ENCODE data around the gene FAM170B.
A peak's percentile ranks its signal among the peaks of the same experiment; 100 is the strongest.

FAM170B gene

DNA sequence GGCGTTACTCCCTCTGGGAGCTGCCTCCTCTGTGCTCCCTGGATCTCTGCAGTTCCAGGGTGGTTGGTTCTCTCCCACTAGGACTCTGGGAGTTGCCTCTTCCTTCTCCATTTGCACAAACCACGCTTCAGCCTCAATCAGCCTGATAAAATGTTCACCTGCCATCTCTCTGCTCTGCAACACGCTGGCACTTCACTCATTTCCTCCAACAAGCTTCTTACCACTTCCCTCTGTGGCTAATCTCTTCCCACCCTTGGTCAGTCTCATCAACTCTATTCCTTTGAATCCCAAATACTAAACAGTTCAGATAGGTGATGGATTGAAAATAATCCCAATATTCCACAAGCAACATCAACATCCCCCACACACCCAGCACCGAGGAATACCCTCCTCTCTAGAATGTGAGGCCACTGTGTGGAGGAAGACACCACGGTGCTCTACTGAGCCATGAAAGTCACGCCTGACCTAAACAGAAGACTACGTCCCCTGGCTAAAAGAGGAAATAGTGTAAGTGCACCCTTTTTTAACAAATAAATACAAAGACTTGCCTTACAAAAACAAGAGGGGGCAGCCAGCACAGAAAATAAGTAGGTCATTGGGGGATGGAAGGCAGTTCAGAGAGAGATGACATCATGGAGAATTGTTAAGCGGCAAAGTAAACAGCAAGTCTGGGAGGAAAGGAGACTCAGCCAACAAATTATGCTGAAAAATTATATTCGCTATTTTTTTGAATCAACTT lies 1.9 kb upstream of the FAM170B start:
- 48% methylated on average over 4 of the region's 9 CpGs for WGBS (ENCODE audit: insufficient coverage)
- no peaks in the 10 kb centered on the region for H3K27me3 ChIP-seq (replicated peaks in 2 of 5; ENCODE audit: control insufficient read depth in 4 of 5, insufficient read depth in 5 of 5, low read length in 4 of 5)
- ChIA-PET CTCF (interaction anchor here (1.5 kb wide), 1 partner anchor 10 kb away, joined by 5 read pairs; no protein-coding TSS in a partner anchor), POLR2A (no interaction called here)
- no peaks in the 10 kb centered on the region for H3K36me3 ChIP-seq (ENCODE audit: control insufficient read depth in 4 of 4, insufficient read depth in 4 of 4, low read length in 3 of 4)
- peaks cover 0 to 26% (median 3%) of the 10 kb centered on the region in 4 experiments for H3K4me1 ChIP-seq (ENCODE audit: control extremely low read depth in 1 of 4, control insufficient read depth in 4 of 4, insufficient read depth in 4 of 4, low read length in 3 of 4)
- H3K27ac ChIP-seq (ENCODE audit: insufficient read depth in 1 of 2, low read depth in 1 of 2, low read length in 2 of 2, poor library complexity in 1 of 2, severe bottlenecking in 2 of 2): no peak overlapping the region
- H3K4me3 ChIP-seq (ENCODE audit: control insufficient read depth in 1 of 7, extremely low read depth in 1 of 7, insufficient read depth in 4 of 7, low read depth in 2 of 7, low read length in 6 of 7): no peak overlapping the region
- H3K9me3 ChIP-seq (ENCODE audit: control extremely low read depth in 1 of 5, control insufficient read depth in 4 of 5, insufficient read depth in 2 of 5, low read depth in 1 of 5, low read length in 4 of 5): peaks cover 0 to 6% (median 0%) of the 10 kb centered on the region in 5 experiments
- DNase-seq: peak in 1 of 3 donors; percentile 33

DNA sequence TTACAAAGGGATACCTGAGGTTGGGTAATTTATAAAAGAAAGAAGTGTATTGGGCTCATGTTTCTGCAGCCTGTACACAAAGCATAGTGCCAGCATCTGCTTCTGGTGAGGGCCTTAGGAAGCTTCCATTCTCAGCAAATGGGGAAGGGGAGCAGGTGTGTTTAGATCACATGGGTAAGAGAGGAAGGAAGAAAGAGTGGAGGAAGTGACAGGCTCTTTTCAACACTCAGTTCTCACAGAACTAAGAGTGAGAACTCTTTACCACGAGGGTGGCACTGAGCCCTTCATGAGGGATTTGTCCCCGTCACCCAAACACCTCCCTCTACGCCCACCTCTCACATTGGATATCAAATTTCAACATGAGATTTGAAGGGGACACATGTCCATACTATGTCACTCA lies 506 bp upstream of the FAM170B start:
- DNase-seq: peak in 1 of 3 donors; percentile 23
- Histone ChIP-seq H3K27me3 (replicated peaks in 2 of 5; ENCODE audit: control insufficient read depth in 4 of 5, insufficient read depth in 5 of 5, low read length in 4 of 5) (no peaks in the 10 kb centered on the region), H3K4me3 (ENCODE audit: control insufficient read depth in 1 of 7, extremely low read depth in 1 of 7, insufficient read depth in 4 of 7, low read depth in 2 of 7, low read length in 6 of 7) (no peak overlapping the region), H3K36me3 (ENCODE audit: control insufficient read depth in 4 of 4, insufficient read depth in 4 of 4, low read length in 3 of 4) (no peaks in the 10 kb centered on the region), H3K4me1 (ENCODE audit: control extremely low read depth in 1 of 4, control insufficient read depth in 4 of 4, insufficient read depth in 4 of 4, low read length in 3 of 4) (peaks cover 0 to 25% (median 3%) of the 10 kb centered on the region in 4 experiments), H3K27ac (ENCODE audit: insufficient read depth in 1 of 2, low read depth in 1 of 2, low read length in 2 of 2, poor library complexity in 1 of 2, severe bottlenecking in 2 of 2) (no peak overlapping the region), H3K9me3 (ENCODE audit: control extremely low read depth in 1 of 5, control insufficient read depth in 4 of 5, insufficient read depth in 2 of 5, low read depth in 1 of 5, low read length in 4 of 5) (peaks cover 0 to 6% (median 0%) of the 10 kb centered on the region in 5 experiments)
- POLR2A ChIA-PET: no interaction called here
- 67% methylated on average over 3 of the region's 3 CpGs for WGBS (ENCODE audit: insufficient coverage)
- CTCF ChIA-PET: no interaction called here

DNA sequence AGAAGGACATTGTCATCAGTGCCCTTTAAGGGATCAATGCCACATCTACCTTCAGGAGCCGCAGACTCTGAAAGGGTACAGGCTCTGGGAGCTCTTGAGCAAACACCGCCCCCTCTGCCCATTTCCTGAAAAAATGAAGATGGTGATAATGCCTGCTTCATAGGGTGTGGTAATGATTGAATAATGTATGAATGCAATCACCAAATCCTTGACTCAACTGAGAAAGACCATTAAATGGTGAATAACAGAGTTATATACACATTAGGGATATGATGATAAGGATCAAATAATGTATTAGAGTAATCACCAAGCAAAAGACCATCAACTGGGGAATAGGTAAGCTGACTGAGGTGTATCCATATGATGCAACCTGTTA lies 1.5 kb downstream of the FAM170B start:
- H3K27ac ChIP-seq (ENCODE audit: insufficient read depth in 1 of 2, low read depth in 1 of 2, low read length in 2 of 2, poor library complexity in 1 of 2, severe bottlenecking in 2 of 2): no peak overlapping the region
- no CpG with 5 or more reads among the region's 2 CpGs for WGBS (ENCODE audit: insufficient coverage)
- no peak overlapping the region for H3K4me3 ChIP-seq (ENCODE audit: control insufficient read depth in 1 of 7, extremely low read depth in 1 of 7, insufficient read depth in 4 of 7, low read depth in 2 of 7, low read length in 6 of 7)
- CTCF ChIA-PET: no interaction called here
- POLR2A ChIA-PET: no interaction called here
- H3K27me3 ChIP-seq (replicated peaks in 2 of 5; ENCODE audit: control insufficient read depth in 4 of 5, insufficient read depth in 5 of 5, low read length in 4 of 5): peaks cover 0 to 2% (median 0%) of the 10 kb centered on the region in 5 experiments
- no peak for DNase-seq
- H3K36me3 ChIP-seq (ENCODE audit: control insufficient read depth in 4 of 4, insufficient read depth in 4 of 4, low read length in 3 of 4): no peaks in the 10 kb centered on the region
- H3K4me1 ChIP-seq (ENCODE audit: control extremely low read depth in 1 of 4, control insufficient read depth in 4 of 4, insufficient read depth in 4 of 4, low read length in 3 of 4): peaks cover 0 to 19% (median 3%) of the 10 kb centered on the region in 4 experiments
- peaks cover 0 to 6% (median 0%) of the 10 kb centered on the region in 5 experiments for H3K9me3 ChIP-seq (ENCODE audit: control extremely low read depth in 1 of 5, control insufficient read depth in 4 of 5, insufficient read depth in 2 of 5, low read depth in 1 of 5, low read length in 4 of 5)

DNA sequence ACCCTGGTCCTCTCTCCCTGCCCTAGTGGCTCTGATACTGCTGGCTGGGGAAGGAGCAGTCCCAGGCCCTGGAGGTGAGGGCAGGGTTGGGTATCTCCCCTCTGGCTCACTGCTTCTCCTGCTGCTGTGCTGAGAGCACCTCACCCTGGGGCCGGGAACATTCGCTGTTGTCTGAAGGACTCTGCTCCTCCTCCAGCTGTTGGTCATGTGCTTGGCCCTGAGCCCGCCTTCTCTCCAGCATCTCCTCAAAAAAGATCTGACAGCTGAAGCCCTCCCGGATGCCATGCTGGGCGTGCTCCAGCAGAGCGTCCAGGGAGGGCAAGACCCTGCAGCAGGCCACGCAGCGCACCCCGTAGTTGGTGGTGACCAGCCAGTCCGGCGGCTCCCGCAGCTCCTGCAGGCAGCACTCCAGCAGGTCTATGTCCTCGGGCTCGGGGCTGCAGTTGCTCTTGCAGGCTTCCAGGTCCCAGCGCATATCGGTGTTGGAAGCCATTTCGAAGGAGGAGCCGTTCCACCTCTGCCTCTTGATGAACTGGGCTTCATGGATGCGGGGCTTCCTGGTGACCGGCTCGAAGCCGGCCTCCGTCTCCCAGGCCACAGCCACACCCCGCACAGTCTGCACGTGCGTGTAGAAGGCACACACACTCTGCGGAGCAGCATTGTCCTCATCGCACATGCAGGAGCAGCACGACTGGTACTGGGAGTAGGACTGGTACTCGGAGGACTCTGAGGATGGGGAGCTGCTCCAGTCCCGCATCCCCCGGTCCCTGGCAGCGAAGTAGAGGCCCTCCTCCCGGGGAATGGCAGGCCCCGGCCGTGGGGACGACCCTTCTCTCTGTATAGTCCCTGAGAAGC lies 2.1 kb downstream of the FAM170B start:
- 98% methylated on average over 35 of the region's 37 CpGs for WGBS (ENCODE audit: insufficient coverage)
- Histone ChIP-seq H3K4me1 (ENCODE audit: control extremely low read depth in 1 of 4, control insufficient read depth in 4 of 4, insufficient read depth in 4 of 4, low read length in 3 of 4) (peaks cover 0 to 19% (median 3%) of the 10 kb centered on the region in 4 experiments), H3K27ac (ENCODE audit: insufficient read depth in 1 of 2, low read depth in 1 of 2, low read length in 2 of 2, poor library complexity in 1 of 2, severe bottlenecking in 2 of 2) (no peak overlapping the region), H3K36me3 (ENCODE audit: control insufficient read depth in 4 of 4, insufficient read depth in 4 of 4, low read length in 3 of 4) (no peaks in the 10 kb centered on the region), H3K4me3 (ENCODE audit: control insufficient read depth in 1 of 7, extremely low read depth in 1 of 7, insufficient read depth in 4 of 7, low read depth in 2 of 7, low read length in 6 of 7) (no peak overlapping the region), H3K9me3 (ENCODE audit: control extremely low read depth in 1 of 5, control insufficient read depth in 4 of 5, insufficient read depth in 2 of 5, low read depth in 1 of 5, low read length in 4 of 5) (peaks cover 0 to 4% (median 0%) of the 10 kb centered on the region in 5 experiments), H3K27me3 (replicated peaks in 2 of 5; ENCODE audit: control insufficient read depth in 4 of 5, insufficient read depth in 5 of 5, low read length in 4 of 5) (peaks cover 0 to 2% (median 0%) of the 10 kb centered on the region in 5 experiments)
- DNase-seq: no peak
- POLR2A ChIA-PET: no interaction called here
- CTCF ChIA-PET: no interaction called here

DNA sequence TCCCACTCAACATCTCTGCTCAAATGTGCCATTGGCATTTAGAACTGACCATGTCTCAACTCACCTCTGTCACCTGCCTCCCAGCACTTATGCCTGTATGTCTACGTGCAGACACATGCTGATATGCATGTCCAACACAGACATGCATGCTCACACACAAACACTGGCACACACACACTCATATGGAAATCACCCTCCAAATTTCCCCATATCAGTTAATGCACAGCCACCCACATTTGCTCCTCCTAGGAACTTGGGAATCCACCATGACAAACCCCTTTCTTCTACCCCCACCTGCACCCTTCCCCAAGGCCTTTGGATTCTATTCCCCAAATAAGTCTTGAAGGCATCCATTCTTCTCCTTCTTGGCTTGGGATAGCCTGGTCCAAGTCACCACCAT lies 4.4 kb downstream of the FAM170B start:
- ChIA-PET POLR2A (no interaction called here), CTCF (interaction anchor here (1.3 kb wide), 1 partner anchor 22 kb away, joined by 4 read pairs; no protein-coding TSS in a partner anchor)
- Histone ChIP-seq H3K36me3 (ENCODE audit: control insufficient read depth in 4 of 4, insufficient read depth in 4 of 4, low read length in 3 of 4) (no peaks in the 10 kb centered on the region), H3K9me3 (ENCODE audit: control extremely low read depth in 1 of 5, control insufficient read depth in 4 of 5, insufficient read depth in 2 of 5, low read depth in 1 of 5, low read length in 4 of 5) (no peaks in the 10 kb centered on the region), H3K27me3 (replicated peaks in 2 of 5; ENCODE audit: control insufficient read depth in 4 of 5, insufficient read depth in 5 of 5, low read length in 4 of 5) (peaks cover 0 to 2% (median 0%) of the 10 kb centered on the region in 5 experiments), H3K4me1 (ENCODE audit: control extremely low read depth in 1 of 4, control insufficient read depth in 4 of 4, insufficient read depth in 4 of 4, low read length in 3 of 4) (peaks cover 0 to 2% (median 0%) of the 10 kb centered on the region in 4 experiments), H3K4me3 (ENCODE audit: control insufficient read depth in 1 of 7, extremely low read depth in 1 of 7, insufficient read depth in 4 of 7, low read depth in 2 of 7, low read length in 6 of 7) (no peak overlapping the region), H3K27ac (ENCODE audit: insufficient read depth in 1 of 2, low read depth in 1 of 2, low read length in 2 of 2, poor library complexity in 1 of 2, severe bottlenecking in 2 of 2) (no peak overlapping the region)
- DNase-seq: no peak
- 100% methylated on average over 1 of the region's 1 CpG for WGBS (ENCODE audit: insufficient coverage)

DNA sequence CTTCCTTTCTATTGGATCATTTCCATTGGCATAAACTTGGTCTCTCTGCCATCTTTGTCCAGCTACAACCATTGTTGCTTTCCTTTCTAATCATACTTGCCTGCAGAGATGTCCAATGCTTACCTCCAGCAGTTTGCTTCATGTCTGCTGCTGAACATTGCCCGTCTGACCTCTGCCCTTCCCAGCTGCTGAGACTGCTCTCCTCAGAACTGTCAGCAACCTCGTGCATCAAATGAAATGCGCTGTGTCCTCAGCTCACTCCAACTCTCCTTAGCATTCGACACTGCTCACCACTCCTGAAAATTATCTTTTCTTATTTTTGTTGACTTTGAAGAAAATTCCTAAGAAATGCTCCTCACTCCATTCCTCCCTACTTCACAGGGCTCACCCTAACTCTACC lies 5.0 kb downstream of the FAM170B start:
- no peak for DNase-seq
- no peak overlapping the region for H3K4me3 ChIP-seq (ENCODE audit: control insufficient read depth in 1 of 7, extremely low read depth in 1 of 7, insufficient read depth in 4 of 7, low read depth in 2 of 7, low read length in 6 of 7)
- 100% methylated on average over 4 of the region's 4 CpGs for WGBS (ENCODE audit: insufficient coverage)
- H3K4me1 ChIP-seq (ENCODE audit: control extremely low read depth in 1 of 4, control insufficient read depth in 4 of 4, insufficient read depth in 4 of 4, low read length in 3 of 4): no peaks in the 10 kb centered on the region
- peaks cover 0 to 2% (median 0%) of the 10 kb centered on the region in 5 experiments for H3K27me3 ChIP-seq (replicated peaks in 2 of 5; ENCODE audit: control insufficient read depth in 4 of 5, insufficient read depth in 5 of 5, low read length in 4 of 5)
- ChIA-PET CTCF (interaction anchor here (1.3 to 1.5 kb wide), 2 partner anchors 22 to 33 kb away, joined by 4 to 5 read pairs; no protein-coding TSS in a partner anchor), POLR2A (no interaction called here)
- H3K9me3 ChIP-seq (ENCODE audit: control extremely low read depth in 1 of 5, control insufficient read depth in 4 of 5, insufficient read depth in 2 of 5, low read depth in 1 of 5, low read length in 4 of 5): no peaks in the 10 kb centered on the region
- no peak overlapping the region for H3K27ac ChIP-seq (ENCODE audit: insufficient read depth in 1 of 2, low read depth in 1 of 2, low read length in 2 of 2, poor library complexity in 1 of 2, severe bottlenecking in 2 of 2)
- H3K36me3 ChIP-seq (ENCODE audit: control insufficient read depth in 4 of 4, insufficient read depth in 4 of 4, low read length in 3 of 4): no peaks in the 10 kb centered on the region

Measured in common myeloid progenitor, CD34-positive (primary cell).